ENCODE data around the gene INTU.

The INTU gene

GRCh38 chr4:127732623-127733328 is 100.0 kb downstream of the INTU start:
- Histone ChIP-seq H3K27me3 (ENCODE audit: control insufficient read depth in 1 of 2, insufficient read depth in 1 of 2, low read length in 2 of 2) (no peaks in the 10 kb centered on the region), H2BK15ac (ENCODE audit: low read depth, poor library complexity, severe bottlenecking) (no peak overlapping the region), H3K79me1 (replicated peaks; ENCODE audit: low read length, poor library complexity, severe bottlenecking) (no peaks in the 10 kb centered on the region), H3K4ac (ENCODE audit: low read depth in 1 of 2, low read length in 2 of 2) (no peak overlapping the region), H2BK12ac (ENCODE audit: low read length in 2 of 2) (no peak overlapping the region), H3K9me3 (ENCODE audit: control insufficient read depth, low read length) (no peaks in the 10 kb centered on the region), H2AK5ac (ENCODE audit: low read length, severe bottlenecking) (no peak overlapping the region), H2BK120ac (ENCODE audit: low read depth, low read length) (no peak overlapping the region), H3K4me1 (ENCODE audit: control insufficient read depth, insufficient read depth, low read depth, low read length) (peaks cover 5% of the 10 kb centered on the region), H3K9ac (ENCODE audit: low read length) (no peak overlapping the region), H3K14ac (ENCODE audit: low read length in 2 of 2) (no peak overlapping the region), H3K4me2 (ENCODE audit: low read length, poor library complexity, severe bottlenecking) (no peak overlapping the region), H3K18ac (ENCODE audit: low read depth in 1 of 2, low read length in 2 of 2) (no peak overlapping the region), H4K91ac (ENCODE audit: low read length) (no peak overlapping the region), H4K8ac (ENCODE audit: low read length) (no peak overlapping the region), H2BK5ac (ENCODE audit: low read depth, low read length, poor library complexity, severe bottlenecking) (no peak overlapping the region), H3K36me3 (ENCODE audit: control insufficient read depth in 1 of 2, insufficient read depth in 2 of 2, low read depth in 1 of 2, low read length in 2 of 2) (peaks cover 0 to 8% of the 10 kb centered on the region in 2 experiments), H3K4me3 (ENCODE audit: insufficient read depth in 1 of 2, low read depth in 1 of 2, low read length in 2 of 2) (no peak overlapping the region), H3K23ac (ENCODE audit: low read length in 2 of 2) (no peak overlapping the region), H3K27ac (ENCODE audit: low read length, poor library complexity, severe bottlenecking) (no peak overlapping the region), H2AFZ (ENCODE audit: low read depth, low read length) (no peak overlapping the region)
- DNase-seq = peak; percentile 61
- 0% methylated on average over 2 of the region's 8 CpGs for WGBS

GRCh38 chr4:127734976-127735375 is 102.2 kb downstream of the INTU start:
- no peak overlapping the region for H2AFZ ChIP-seq (ENCODE audit: low read depth, low read length)
- no peak overlapping the region for H2BK5ac ChIP-seq (ENCODE audit: low read depth, low read length, poor library complexity, severe bottlenecking)
- H3K4me3 ChIP-seq (ENCODE audit: insufficient read depth in 1 of 2, low read depth in 1 of 2, low read length in 2 of 2) = no peak overlapping the region
- H3K4me2 ChIP-seq (ENCODE audit: low read length, poor library complexity, severe bottlenecking) = no peak overlapping the region
- H2BK12ac ChIP-seq (ENCODE audit: low read length in 2 of 2) = no peak overlapping the region
- H3K27ac ChIP-seq (ENCODE audit: low read length, poor library complexity, severe bottlenecking) = no peak overlapping the region
- no peak overlapping the region for H3K18ac ChIP-seq (ENCODE audit: low read depth in 1 of 2, low read length in 2 of 2)
- no peak overlapping the region for H2BK120ac ChIP-seq (ENCODE audit: low read depth, low read length)
- DNase-seq = no peak
- no peaks in the 10 kb centered on the region for H3K9me3 ChIP-seq (ENCODE audit: control insufficient read depth, low read length)
- no peak overlapping the region for H3K4ac ChIP-seq (ENCODE audit: low read depth in 1 of 2, low read length in 2 of 2)
- 100% methylated on average over 1 of the region's 2 CpGs for WGBS
- no peak overlapping the region for H3K23ac ChIP-seq (ENCODE audit: low read length in 2 of 2)
- H3K79me1 ChIP-seq (replicated peaks; ENCODE audit: low read length, poor library complexity, severe bottlenecking) = no peaks in the 10 kb centered on the region
- H3K14ac ChIP-seq (ENCODE audit: low read length in 2 of 2) = no peak overlapping the region
- peaks cover 5% of the 10 kb centered on the region for H3K4me1 ChIP-seq (ENCODE audit: control insufficient read depth, insufficient read depth, low read depth, low read length)
- no peak overlapping the region for H2BK15ac ChIP-seq (ENCODE audit: low read depth, poor library complexity, severe bottlenecking)
- no peak overlapping the region for H4K91ac ChIP-seq (ENCODE audit: low read length)
- no peak overlapping the region for H3K9ac ChIP-seq (ENCODE audit: low read length)
- no peaks in the 10 kb centered on the region for H3K27me3 ChIP-seq (ENCODE audit: control insufficient read depth in 1 of 2, insufficient read depth in 1 of 2, low read length in 2 of 2)
- H3K36me3 ChIP-seq (ENCODE audit: control insufficient read depth in 1 of 2, insufficient read depth in 2 of 2, low read depth in 1 of 2, low read length in 2 of 2) = peaks cover 0 to 8% of the 10 kb centered on the region in 2 experiments
- H4K8ac ChIP-seq (ENCODE audit: low read length) = no peak overlapping the region
- H2AK5ac ChIP-seq (ENCODE audit: low read length, severe bottlenecking) = no peak overlapping the region

GRCh38 chr4:127737295-127737694 is 104.5 kb downstream of the INTU start:
- no peak overlapping the region for H3K23ac ChIP-seq (ENCODE audit: low read length in 2 of 2)
- H3K27me3 ChIP-seq (ENCODE audit: control insufficient read depth in 1 of 2, insufficient read depth in 1 of 2, low read length in 2 of 2) = no peaks in the 10 kb centered on the region
- no peak overlapping the region for H2AFZ ChIP-seq (ENCODE audit: low read depth, low read length)
- H2AK5ac ChIP-seq (ENCODE audit: low read length, severe bottlenecking) = peak overlapping the region; percentile 71
- H3K18ac ChIP-seq (ENCODE audit: low read depth in 1 of 2, low read length in 2 of 2) = no peak overlapping the region
- no peak overlapping the region for H4K91ac ChIP-seq (ENCODE audit: low read length)
- no peak overlapping the region for H2BK12ac ChIP-seq (ENCODE audit: low read length in 2 of 2)
- H3K4me3 ChIP-seq (ENCODE audit: insufficient read depth in 1 of 2, low read depth in 1 of 2, low read length in 2 of 2) = no peak overlapping the region
- no peak overlapping the region for H2BK15ac ChIP-seq (ENCODE audit: low read depth, poor library complexity, severe bottlenecking)
- H3K4me1 ChIP-seq (ENCODE audit: control insufficient read depth, insufficient read depth, low read depth, low read length) = peaks cover 2% of the 10 kb centered on the region
- H3K79me1 ChIP-seq (replicated peaks; ENCODE audit: low read length, poor library complexity, severe bottlenecking) = no peaks in the 10 kb centered on the region
- no peak overlapping the region for H3K4me2 ChIP-seq (ENCODE audit: low read length, poor library complexity, severe bottlenecking)
- 77% methylated on average over 4 of the region's 4 CpGs for WGBS
- H3K14ac ChIP-seq (ENCODE audit: low read length in 2 of 2) = no peak overlapping the region
- no peak overlapping the region for H4K8ac ChIP-seq (ENCODE audit: low read length)
- no peak overlapping the region for H2BK5ac ChIP-seq (ENCODE audit: low read depth, low read length, poor library complexity, severe bottlenecking)
- peaks cover 12% of the 10 kb centered on the region for H3K9me3 ChIP-seq (ENCODE audit: control insufficient read depth, low read length)
- no peak overlapping the region for H2BK120ac ChIP-seq (ENCODE audit: low read depth, low read length)
- H3K36me3 ChIP-seq (ENCODE audit: control insufficient read depth in 1 of 2, insufficient read depth in 2 of 2, low read depth in 1 of 2, low read length in 2 of 2) = no peaks in the 10 kb centered on the region
- no peak overlapping the region for H3K9ac ChIP-seq (ENCODE audit: low read length)
- no peak overlapping the region for H3K4ac ChIP-seq (ENCODE audit: low read depth in 1 of 2, low read length in 2 of 2)
- no peak for DNase-seq
- no peak overlapping the region for H3K27ac ChIP-seq (ENCODE audit: low read length, poor library complexity, severe bottlenecking)

- Histone ChIP-seq H2BK15ac (ENCODE audit: low read depth, poor library complexity, severe bottlenecking) (no peak overlapping the region), H3K4me1 (ENCODE audit: control insufficient read depth, insufficient read depth, low read depth, low read length) (peaks cover 2% of the 10 kb centered on the region), H3K18ac (ENCODE audit: low read depth in 1 of 2, low read length in 2 of 2) (no peak overlapping the region), H2BK12ac (ENCODE audit: low read length in 2 of 2) (no peak overlapping the region), H3K27me3 (ENCODE audit: control insufficient read depth in 1 of 2, insufficient read depth in 1 of 2, low read length in 2 of 2) (no peaks in the 10 kb centered on the region), H3K27ac (ENCODE audit: low read length, poor library complexity, severe bottlenecking) (no peak overlapping the region), H3K9me3 (ENCODE audit: control insufficient read depth, low read length) (peaks cover 18% of the 10 kb centered on the region), H3K36me3 (ENCODE audit: control insufficient read depth in 1 of 2, insufficient read depth in 2 of 2, low read depth in 1 of 2, low read length in 2 of 2) (no peaks in the 10 kb centered on the region), H3K14ac (ENCODE audit: low read length in 2 of 2) (no peak overlapping the region), H2BK120ac (ENCODE audit: low read depth, low read length) (no peak overlapping the region), H3K9ac (ENCODE audit: low read length) (no peak overlapping the region), H3K23ac (ENCODE audit: low read length in 2 of 2) (no peak overlapping the region), H2AK5ac (ENCODE audit: low read length, severe bottlenecking) (no peak overlapping the region), H2AFZ (ENCODE audit: low read depth, low read length) (no peak overlapping the region), H3K4me2 (ENCODE audit: low read length, poor library complexity, severe bottlenecking) (no peak overlapping the region), H4K8ac (ENCODE audit: low read length) (no peak overlapping the region), H2BK5ac (ENCODE audit: low read depth, low read length, poor library complexity, severe bottlenecking) (no peak overlapping the region), H3K4me3 (ENCODE audit: insufficient read depth in 1 of 2, low read depth in 1 of 2, low read length in 2 of 2) (no peak overlapping the region), H3K4ac (ENCODE audit: low read depth in 1 of 2, low read length in 2 of 2) (no peak overlapping the region), H3K79me1 (replicated peaks; ENCODE audit: low read length, poor library complexity, severe bottlenecking) (no peaks in the 10 kb centered on the region), H4K91ac (ENCODE audit: low read length) (no peak overlapping the region)
- no peak for DNase-seq
- WGBS = 100% methylated on average over 1 of the region's 1 CpG
These were observed 108.5 kb downstream of the INTU start for GRCh38 chr4:127741247-127741646.
